GM12878 (cell line): ENCODE data around the gene NTN1.

Experiments
- ATF3 ChIP-seq: IDR thresholded peaks from 2 replicates; pipeline ENCODE4 v1.6.1; 2011; ENCODE audit warnings: low read depth, mild to moderate bottlenecking, low read length, moderate library complexity, borderline replicate concordance; ENCODE audit errors: extremely low read depth
- EZH2 ChIP-seq: IDR thresholded peaks from 2 replicates; pipeline ENCODE4 v1.6.1; 2012; ENCODE audit warnings: low read depth, mild to moderate bottlenecking, control low read depth, inconsistent platforms, low read length, borderline replicate concordance; ENCODE audit not compliant: control insufficient read depth
- MTA3 ChIP-seq: IDR thresholded peaks from 2 replicates; pipeline ENCODE4 v1.6.1; 2012; ENCODE audit warnings: low read length, inconsistent platforms, borderline replicate concordance
- POLR2A ChIP-seq: IDR thresholded peaks from 2 replicates; pipeline ENCODE4 v1.6.1; 2011; ENCODE audit warnings: low read depth, mild to moderate bottlenecking, low read length
- POLR2AphosphoS5 ChIP-seq: IDR thresholded peaks from 2 replicates; pipeline ENCODE4 v1.6.1; 2011; ENCODE audit warnings: mild to moderate bottlenecking, low read length, inconsistent platforms
- TAF1 ChIP-seq: IDR thresholded peaks from 2 replicates; pipeline ENCODE4 v1.6.1; 2011; ENCODE audit warnings: mild to moderate bottlenecking, low read depth, low read length, borderline replicate concordance
- ZNF592 ChIP-seq: fragments of 450-650 bp; IDR thresholded peaks from 2 replicates; pipeline ENCODE4 v1.6.1; 2017; ENCODE audit warnings: mild to moderate bottlenecking, moderate library complexity
- TF ChIP-seq, protein P1 (sequence below): IDR thresholded peaks from 2 replicates; pipeline ENCODE4 v1.6.1; 2012; ENCODE audit warnings: low read depth, low read length, improper control_type of control experiment
- TF ChIP-seq, protein P2 (sequence below), 3 experiments: IDR thresholded peaks in 2 of 3; conservative IDR thresholded peaks in 1 of 3; 2 replicates each; pipeline ENCODE4 v1.5.1; 2011; ENCODE audit warnings: low read depth in 3 of 3, low read length in 3 of 3, mild to moderate bottlenecking in 3 of 3, control low read depth in 2 of 3, moderate library complexity in 2 of 3, inconsistent platforms in 1 of 3, mixed read lengths in 1 of 3; ENCODE audit not compliant: control insufficient read depth in 2 of 3, insufficient read depth in 1 of 3; ENCODE audit errors: extremely low read depth in 1 of 3

GRCh38 chr17:9206410-9206703 is 185.0 kb downstream of the NTN1 start:
- TF ChIP-seq, protein P1, sequence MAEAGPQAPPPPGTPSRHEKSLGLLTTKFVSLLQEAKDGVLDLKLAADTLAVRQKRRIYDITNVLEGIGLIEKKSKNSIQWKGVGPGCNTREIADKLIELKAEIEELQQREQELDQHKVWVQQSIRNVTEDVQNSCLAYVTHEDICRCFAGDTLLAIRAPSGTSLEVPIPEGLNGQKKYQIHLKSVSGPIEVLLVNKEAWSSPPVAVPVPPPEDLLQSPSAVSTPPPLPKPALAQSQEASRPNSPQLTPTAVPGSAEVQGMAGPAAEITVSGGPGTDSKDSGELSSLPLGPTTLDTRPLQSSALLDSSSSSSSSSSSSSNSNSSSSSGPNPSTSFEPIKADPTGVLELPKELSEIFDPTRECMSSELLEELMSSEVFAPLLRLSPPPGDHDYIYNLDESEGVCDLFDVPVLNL, result no peak
- TF ChIP-seq ATF3 (no peak), POLR2AphosphoS5 (no peak), EZH2 (no peak), TAF1 (no peak), ZNF592 (no peak), POLR2A (no peak), MTA3 (no peak)
- TF ChIP-seq, protein P2, sequence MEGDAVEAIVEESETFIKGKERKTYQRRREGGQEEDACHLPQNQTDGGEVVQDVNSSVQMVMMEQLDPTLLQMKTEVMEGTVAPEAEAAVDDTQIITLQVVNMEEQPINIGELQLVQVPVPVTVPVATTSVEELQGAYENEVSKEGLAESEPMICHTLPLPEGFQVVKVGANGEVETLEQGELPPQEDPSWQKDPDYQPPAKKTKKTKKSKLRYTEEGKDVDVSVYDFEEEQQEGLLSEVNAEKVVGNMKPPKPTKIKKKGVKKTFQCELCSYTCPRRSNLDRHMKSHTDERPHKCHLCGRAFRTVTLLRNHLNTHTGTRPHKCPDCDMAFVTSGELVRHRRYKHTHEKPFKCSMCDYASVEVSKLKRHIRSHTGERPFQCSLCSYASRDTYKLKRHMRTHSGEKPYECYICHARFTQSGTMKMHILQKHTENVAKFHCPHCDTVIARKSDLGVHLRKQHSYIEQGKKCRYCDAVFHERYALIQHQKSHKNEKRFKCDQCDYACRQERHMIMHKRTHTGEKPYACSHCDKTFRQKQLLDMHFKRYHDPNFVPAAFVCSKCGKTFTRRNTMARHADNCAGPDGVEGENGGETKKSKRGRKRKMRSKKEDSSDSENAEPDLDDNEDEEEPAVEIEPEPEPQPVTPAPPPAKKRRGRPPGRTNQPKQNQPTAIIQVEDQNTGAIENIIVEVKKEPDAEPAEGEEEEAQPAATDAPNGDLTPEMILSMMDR (IDR thresholded peaks at IDR 0.05 in 2 of 3, conservative IDR thresholded peaks at IDR 0.05 in 1 of 3; ENCODE audit: control insufficient read depth in 2 of 3, extremely low read depth in 1 of 3, insufficient read depth in 1 of 3, low read depth in 3 of 3, low read length in 3 of 3), result no peak
